Breast epithelium (tissue), 4 donors: ENCODE measurements around the gene THY1. TPM values are rescaled to one million over a fixed set of nuclear protein-coding genes. Genes with fewer than 3 reads are reported as not detected.

Experiments
- DNase-seq, 2 donors: peaks; one replicate each; pipeline ENCODE4 v3.0.0-alpha.2; 2019; ENCODE audit warnings: low spot score in 2 of 2
- H3K27ac ChIP-seq, 2 donors: fragments of 200-600 bp; sonication (generic) in 1 of 2; one replicate each; pipeline ENCODE4 v1.5.1; 2016 to 2019; ENCODE audit warnings: mild to moderate bottlenecking in 1 of 2
- H3K27me3 ChIP-seq, 2 donors: fragments of 200-600 bp; sonication (generic) in 1 of 2; one replicate each; pipeline versions ENCODE4 v1.5.1 to v1.6.0; 2017 to 2019; ENCODE audit warnings: control low read depth in 1 of 2, mild to moderate bottlenecking in 1 of 2
- H3K36me3 ChIP-seq: fragments of 200-600 bp; one replicate; pipeline ENCODE4 v1.5.1; 2019
- H3K4me1 ChIP-seq, 2 donors: fragments of 200-600 bp; sonication (generic); one replicate each; pipeline ENCODE4 v1.5.1; 2016 to 2019; ENCODE audit warnings: control low read depth in 1 of 2
- H3K4me3 ChIP-seq, 3 donors: fragments of 200-600 bp; sonication (generic); 1 replicate in 2 of 3; 2 replicates in 1 of 3; pipeline ENCODE4 v1.5.1; 2016 to 2019; ENCODE audit warnings: mild to moderate bottlenecking in 3 of 3, moderate library complexity in 2 of 3
- H3K9me3 ChIP-seq, 2 donors: fragments of 200-600 bp; sonication (generic) in 1 of 2; one replicate each; pipeline ENCODE4 v1.5.1; 2016 to 2019; ENCODE audit warnings: control low read depth in 1 of 2
- POLR2A ChIP-seq: fragments of 450-650 bp; IDR thresholded peaks from one replicate; pipeline ENCODE4 v1.6.1; 2016; ENCODE audit warnings: antibody characterized with exemption, mild to moderate bottlenecking, moderate library complexity
- POLR2AphosphoS5 ChIP-seq, 3 donors: sonication (generic); formaldehyde crosslinking; IDR thresholded peaks; one replicate each; pipeline ENCODE4 v1.6.1; 2017; ENCODE audit warnings: antibody characterized with exemption in 3 of 3
- intact Hi-C: fragments of 100-400 bp; cut with DNase I; formaldehyde crosslinking; loops from one replicate; pipeline ENCODE4 v1.15.1; 2023; ENCODE audit warnings: low total_unique reads
- total RNA-seq, 3 donors: library from RNA; depleted of rRNA; stranded (reverse); fragments of >200 nt; gene quantifications; one replicate each; pipeline ENCODE4 v1.1.0, GENCODE V29; 2016
- TF ChIP-seq, protein P1 (sequence below), 3 donors: fragments of 450-650 bp; IDR thresholded peaks; one replicate each; pipeline ENCODE4 v1.5.1; 2016 to 2017; ENCODE audit warnings: antibody characterized with exemption in 3 of 3, mild to moderate bottlenecking in 3 of 3, moderate library complexity in 3 of 3

Gene THY1
- total RNA-seq, 3 donors from 2014 or later = 8.5 to 26.3 (median 23.8) TPM

DNA sequence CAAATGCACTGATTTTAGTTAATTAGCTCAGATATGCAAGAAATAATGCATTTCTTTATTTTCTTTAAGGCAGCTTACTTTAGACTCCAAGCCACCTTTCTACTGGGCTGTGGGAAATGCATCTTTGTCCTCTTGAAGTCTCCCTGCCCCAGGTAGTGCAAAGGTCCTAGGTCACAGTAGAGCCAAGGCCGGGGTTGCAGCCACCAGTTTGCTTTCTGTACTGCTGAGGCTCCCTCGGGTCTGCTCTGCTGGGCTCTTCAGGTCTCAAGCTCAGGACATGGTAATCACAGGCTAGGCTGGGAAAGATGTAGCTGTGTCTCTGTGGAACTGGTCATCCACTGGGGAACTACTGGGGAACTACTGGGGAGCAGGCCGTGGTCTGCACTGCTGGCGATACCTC lies 25.4 kb upstream of the THY1 start:
- no peaks in the 10 kb centered on the region for H3K9me3 ChIP-seq
- no peaks in the 10 kb centered on the region for H3K4me1 ChIP-seq
- H3K36me3 ChIP-seq = no peaks in the 10 kb centered on the region
- no peak for DNase-seq
- TF ChIP-seq, protein P1, sequence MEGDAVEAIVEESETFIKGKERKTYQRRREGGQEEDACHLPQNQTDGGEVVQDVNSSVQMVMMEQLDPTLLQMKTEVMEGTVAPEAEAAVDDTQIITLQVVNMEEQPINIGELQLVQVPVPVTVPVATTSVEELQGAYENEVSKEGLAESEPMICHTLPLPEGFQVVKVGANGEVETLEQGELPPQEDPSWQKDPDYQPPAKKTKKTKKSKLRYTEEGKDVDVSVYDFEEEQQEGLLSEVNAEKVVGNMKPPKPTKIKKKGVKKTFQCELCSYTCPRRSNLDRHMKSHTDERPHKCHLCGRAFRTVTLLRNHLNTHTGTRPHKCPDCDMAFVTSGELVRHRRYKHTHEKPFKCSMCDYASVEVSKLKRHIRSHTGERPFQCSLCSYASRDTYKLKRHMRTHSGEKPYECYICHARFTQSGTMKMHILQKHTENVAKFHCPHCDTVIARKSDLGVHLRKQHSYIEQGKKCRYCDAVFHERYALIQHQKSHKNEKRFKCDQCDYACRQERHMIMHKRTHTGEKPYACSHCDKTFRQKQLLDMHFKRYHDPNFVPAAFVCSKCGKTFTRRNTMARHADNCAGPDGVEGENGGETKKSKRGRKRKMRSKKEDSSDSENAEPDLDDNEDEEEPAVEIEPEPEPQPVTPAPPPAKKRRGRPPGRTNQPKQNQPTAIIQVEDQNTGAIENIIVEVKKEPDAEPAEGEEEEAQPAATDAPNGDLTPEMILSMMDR (IDR thresholded peaks at IDR 0.05) = no peak
- TF ChIP-seq POLR2AphosphoS5 (IDR thresholded peaks at IDR 0.05) = no peak
- TF ChIP-seq POLR2A = no peak
- intact Hi-C loops = no loop called here
- H3K4me3 ChIP-seq = no peak overlapping the region
- no peak overlapping the region for H3K27ac ChIP-seq
- no peaks in the 10 kb centered on the region for H3K27me3 ChIP-seq

- H3K4me1 ChIP-seq = no peaks in the 10 kb centered on the region
- intact Hi-C loops = no loop called here
- DNase-seq = no peak
- no peaks in the 10 kb centered on the region for H3K27me3 ChIP-seq
- H3K27ac ChIP-seq = peak overlapping the region in 1 of 2 donors; percentile 66
- no peak overlapping the region for H3K4me3 ChIP-seq
- H3K9me3 ChIP-seq = no peaks in the 10 kb centered on the region
- H3K36me3 ChIP-seq = no peaks in the 10 kb centered on the region
- TF ChIP-seq POLR2AphosphoS5 (IDR thresholded peaks at IDR 0.05) (no peak), POLR2A (no peak)
- TF ChIP-seq, protein P1 (IDR thresholded peaks at IDR 0.05) = no peak
Observed at GRCh38 chr11:119447664-119448242, 24.8 kb upstream of the THY1 start.

GRCh38 chr11:119446871-119447663 lies 24.1 kb upstream of the THY1 start:
- no peak for DNase-seq
- TF ChIP-seq, protein P1 (IDR thresholded peaks at IDR 0.05) = no peak
- TF ChIP-seq POLR2A = no peak
- no peak for TF ChIP-seq POLR2AphosphoS5 (IDR thresholded peaks at IDR 0.05)
- Histone ChIP-seq H3K27me3 (no peaks in the 10 kb centered on the region), H3K4me1 (no peaks in the 10 kb centered on the region), H3K9me3 (no peaks in the 10 kb centered on the region), H3K4me3 (no peak overlapping the region), H3K27ac (peak overlapping the region in 1 of 2 donors; percentile 66), H3K36me3 (no peaks in the 10 kb centered on the region)
- intact Hi-C loops = no loop called here

GRCh38 chr11:119446434-119446833 lies 23.5 kb upstream of the THY1 start:
- no peak for TF ChIP-seq POLR2AphosphoS5 (IDR thresholded peaks at IDR 0.05)
- TF ChIP-seq, protein P1 (IDR thresholded peaks at IDR 0.05) = no peak
- TF ChIP-seq POLR2A = no peak
- Histone ChIP-seq H3K9me3 (no peaks in the 10 kb centered on the region), H3K27ac (peak overlapping the region in 1 of 2 donors; percentile 66), H3K36me3 (no peaks in the 10 kb centered on the region), H3K4me1 (no peaks in the 10 kb centered on the region), H3K4me3 (no peak overlapping the region), H3K27me3 (no peaks in the 10 kb centered on the region)
- no peak for DNase-seq
- intact Hi-C loops = no loop called here

DNA sequence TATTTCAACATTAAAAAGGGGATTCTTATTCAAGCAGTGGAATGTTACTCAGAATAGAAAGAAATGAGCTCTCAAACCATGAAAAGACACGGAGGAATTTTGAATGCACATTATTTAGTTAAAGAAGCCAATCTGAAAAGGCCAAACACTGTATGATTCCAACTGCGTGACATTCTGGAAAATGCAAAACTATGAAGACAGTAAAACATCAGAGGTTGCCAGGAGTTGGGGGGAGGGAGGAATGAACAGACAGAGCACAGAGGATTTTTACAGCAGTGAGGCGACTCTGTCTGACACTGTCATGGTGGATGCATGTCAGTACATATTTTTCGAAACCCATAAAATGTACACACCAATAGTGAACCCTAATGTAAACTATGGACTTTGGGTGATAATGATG lies 22.9 kb upstream of the THY1 start:
- H3K27ac ChIP-seq = peak overlapping the region in 1 of 2 donors; percentile 66
- no peak for TF ChIP-seq POLR2AphosphoS5 (IDR thresholded peaks at IDR 0.05)

More for the DNA sequence above, 22.9 kb upstream of the THY1 start:
- Histone ChIP-seq H3K4me1 (no peaks in the 10 kb centered on the region), H3K9me3 (no peaks in the 10 kb centered on the region), H3K27me3 (no peaks in the 10 kb centered on the region), H3K36me3 (no peaks in the 10 kb centered on the region), H3K4me3 (no peak overlapping the region)
- DNase-seq = no peak
- intact Hi-C loops = no loop called here
